Amniotic epithelial cell (primary cell): ENCODE data around the gene ITGA2.

ENCODE experiments used
- DNase-seq: peaks from one replicate; pipeline ENCODE4 v3.0.0-alpha.2; 2010; ENCODE audit warnings: low read depth

The ITGA2 gene

DNA sequence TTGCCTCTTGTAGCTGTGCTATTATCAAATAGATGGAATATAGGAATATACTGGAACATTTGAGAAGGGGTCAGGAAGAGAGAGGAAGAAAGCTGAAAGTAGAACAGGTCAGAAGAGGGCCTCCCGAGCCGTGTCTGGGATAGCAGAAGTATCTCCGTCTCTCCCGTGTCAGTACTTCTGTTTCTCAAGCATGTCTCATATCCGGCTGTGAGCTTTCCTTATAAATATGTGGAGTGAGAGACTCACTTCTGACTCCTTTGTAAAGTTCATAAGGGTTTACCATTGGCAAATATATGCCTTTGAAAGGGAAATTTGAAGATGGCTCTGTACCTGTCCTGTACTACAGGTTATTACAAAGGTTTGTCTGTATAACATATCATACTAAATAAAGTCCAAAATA lies 70.1 kb downstream of the ITGA2 start:
- DNase-seq = peak; percentile 77

GRCh38 chr5:53063176-53063575 lies 74.0 kb downstream of the ITGA2 start:
- DNase-seq = peak; percentile 64

DNA sequence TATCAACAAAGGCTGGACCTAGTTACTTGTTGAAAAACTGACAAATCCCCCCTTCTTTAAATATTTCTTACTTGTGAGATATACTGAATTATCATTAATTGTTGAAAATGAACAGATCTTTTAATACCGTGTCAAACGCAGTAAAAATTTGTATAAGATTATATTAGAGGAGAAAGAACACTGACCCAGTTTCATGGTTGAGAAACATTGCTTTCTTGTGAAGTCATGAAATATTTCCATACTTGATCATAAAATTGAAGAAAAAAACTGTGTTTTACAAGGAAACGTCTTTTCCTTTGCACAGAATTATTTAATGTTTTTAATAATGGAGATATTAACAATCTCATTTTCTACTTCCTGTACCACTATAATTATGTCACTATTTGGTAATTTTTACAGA lies 74.6 kb downstream of the ITGA2 start:
- peak; percentile 45 for DNase-seq

DNA sequence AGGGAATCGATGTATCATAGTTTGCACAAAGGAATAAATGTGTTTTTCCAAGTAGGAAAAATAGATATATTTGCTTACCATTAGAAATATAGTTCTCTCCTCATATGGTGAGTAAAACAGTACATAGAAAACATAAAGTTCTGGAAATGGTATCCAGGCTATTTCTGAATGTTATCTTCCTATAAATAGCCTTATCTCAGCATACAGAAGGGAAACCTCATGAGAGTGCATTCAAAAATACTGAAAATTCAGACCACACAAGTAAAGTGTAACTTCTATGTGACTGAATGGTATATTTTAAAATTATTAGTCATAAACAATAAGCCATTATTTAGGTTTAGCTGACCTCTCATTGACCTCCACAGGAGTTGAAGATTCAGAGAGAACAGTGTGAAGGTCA lies 76.9 kb downstream of the ITGA2 start:
- DNase-seq = no peak

DNA sequence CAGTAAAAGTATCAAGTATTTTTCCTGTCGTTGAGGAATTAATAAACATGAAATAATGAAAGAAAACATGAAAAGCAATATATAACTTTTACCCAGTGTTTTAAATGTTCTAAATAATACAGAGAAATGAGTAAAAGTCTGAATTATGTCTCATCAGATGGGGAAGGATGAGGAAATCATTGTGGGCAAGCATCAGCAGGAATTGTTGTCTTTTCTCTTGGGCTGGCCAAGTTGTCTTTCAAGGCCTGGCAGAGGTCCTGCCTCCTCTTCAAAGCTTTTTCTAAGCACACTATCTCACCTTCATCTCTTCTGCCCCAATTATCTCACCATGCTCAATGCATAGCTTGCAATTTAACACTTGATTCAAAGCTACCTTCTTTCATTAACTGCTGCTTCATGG lies 78.5 kb downstream of the ITGA2 start:
- peak; percentile 65 for DNase-seq

DNA sequence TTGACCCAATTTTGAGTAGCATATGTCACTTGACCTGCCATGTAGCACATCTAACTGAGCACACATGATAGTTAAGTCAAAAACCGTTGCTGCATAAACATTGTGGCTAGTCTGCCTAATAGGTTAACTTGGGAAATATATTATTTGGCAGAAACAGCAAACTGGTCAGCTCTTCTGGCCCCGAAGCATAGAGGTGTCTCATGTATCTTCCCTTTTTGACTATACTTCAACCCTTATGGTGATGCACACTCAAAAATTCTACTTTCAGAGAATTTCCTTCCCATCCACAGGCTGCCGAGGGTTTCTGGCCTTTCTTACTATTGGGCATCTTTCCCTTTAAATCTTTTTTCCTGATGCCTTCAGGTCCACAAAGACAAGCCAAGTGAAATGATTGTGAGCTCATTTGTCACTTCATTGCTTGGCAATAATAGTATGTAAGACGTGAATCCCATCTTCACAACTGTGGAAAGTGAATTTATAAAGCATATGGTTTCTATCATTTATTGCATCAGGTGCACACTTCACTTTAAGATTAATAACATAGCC lies 79.2 kb downstream of the ITGA2 start:
- DNase-seq = no peak

DNA sequence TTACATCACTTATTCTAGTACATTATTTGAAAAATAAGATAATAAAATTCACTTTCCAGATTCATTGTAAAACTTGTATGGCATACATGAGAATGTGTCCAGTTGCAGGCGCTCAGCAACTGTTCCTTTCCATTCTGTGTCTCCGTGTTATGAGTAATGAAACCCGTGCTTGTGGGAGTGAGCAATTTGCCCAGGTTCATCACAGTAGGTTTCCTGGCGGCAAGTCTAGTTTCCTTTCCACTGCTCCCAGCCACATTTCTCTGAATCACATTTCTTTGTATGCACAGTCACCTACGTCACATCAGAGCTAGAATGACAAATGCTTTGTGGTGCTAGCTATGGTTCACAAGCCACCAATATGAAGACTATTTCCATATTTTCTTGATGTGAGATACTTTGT lies 80.5 kb downstream of the ITGA2 start:
- peak; percentile 76 for DNase-seq

GRCh38 chr5:53071298-53071697 lies 82.1 kb downstream of the ITGA2 start:
- no peak for DNase-seq

DNA sequence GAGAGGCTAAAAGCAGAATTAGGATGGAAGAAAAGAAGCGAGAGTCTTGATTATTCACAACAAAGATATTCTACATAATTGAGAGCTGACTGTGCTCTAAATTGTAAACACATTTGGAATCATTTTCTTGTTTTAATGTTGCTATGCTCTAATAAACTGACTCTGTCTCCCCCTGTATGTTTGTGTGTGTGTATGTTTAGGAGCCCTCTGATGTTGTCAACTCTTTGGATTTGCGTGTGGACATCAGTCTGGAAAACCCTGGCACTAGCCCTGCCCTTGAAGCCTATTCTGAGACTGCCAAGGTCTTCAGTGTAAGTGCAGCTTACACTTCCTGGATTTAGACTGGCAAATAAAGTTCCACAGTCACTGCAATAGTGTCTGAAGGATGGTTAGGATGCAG lies 82.6 kb downstream of the ITGA2 start:
- no peak for DNase-seq

DNA sequence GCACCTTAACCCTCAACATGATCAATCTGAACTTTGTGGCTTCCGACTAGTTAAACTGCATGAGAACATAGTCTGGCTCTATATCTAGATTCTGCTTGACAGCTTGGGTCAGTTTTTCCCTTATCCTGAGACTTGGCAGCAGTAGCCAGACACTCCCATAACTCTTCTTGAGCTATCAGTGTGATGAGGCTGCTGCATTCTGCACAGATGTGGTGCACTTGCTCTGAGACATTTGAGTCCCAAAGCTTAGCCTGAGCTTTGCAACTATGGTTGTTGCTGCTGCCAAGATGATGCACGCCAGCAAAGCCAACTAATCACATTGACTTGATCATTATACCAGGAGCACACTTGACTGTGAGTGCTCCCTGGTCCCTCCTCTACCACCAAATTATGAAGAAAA lies 84.2 kb downstream of the ITGA2 start:
- peak; percentile 43 for DNase-seq

DNA sequence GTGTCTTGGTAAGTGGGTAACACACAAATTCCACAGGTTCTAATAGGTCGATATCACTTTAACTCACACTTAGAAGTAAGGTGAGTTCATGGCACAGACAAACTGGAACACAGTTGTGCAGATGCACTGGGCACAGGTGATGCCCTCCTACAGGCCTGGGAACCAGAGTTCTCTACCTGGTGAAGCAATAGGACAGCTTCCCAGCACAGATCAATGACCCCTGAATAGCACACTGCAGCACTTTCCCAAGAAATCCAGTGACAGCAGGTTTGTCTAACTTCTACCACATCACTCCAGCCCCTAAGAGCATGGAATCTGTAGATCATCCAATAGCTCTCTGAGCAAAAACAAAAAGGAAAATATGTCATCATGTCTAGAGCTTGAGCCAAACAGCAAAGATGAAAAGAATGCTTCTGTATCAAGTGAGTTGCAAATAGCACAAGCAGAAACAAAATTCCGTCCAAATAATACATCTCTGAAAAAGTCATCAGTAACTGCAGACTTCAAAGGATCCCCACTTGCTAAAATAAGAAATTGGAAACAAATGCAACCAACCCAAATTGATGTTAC lies 86.9 kb downstream of the ITGA2 start:
- no peak for DNase-seq

DNA sequence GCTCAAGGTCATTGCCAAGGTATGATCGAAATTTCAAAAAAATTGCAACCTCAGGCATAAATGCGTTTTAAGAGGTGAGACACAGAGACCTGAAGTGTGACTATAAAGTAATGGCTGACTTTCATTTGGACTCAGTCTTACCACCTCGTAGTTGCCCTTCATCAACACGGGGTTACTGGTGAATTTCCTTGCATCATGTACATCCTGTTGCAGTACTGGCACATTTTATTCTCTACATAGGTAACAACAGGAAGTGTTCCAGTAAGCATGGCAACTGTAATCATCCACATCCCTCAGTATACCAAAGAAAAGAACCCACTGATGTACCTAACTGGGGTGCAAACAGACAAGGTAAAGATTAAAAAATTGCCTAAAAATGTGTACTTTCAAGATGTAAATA lies 91.1 kb downstream of the ITGA2 start:
- no peak for DNase-seq

- DNase-seq = no peak
These were observed 94.8 kb downstream of the ITGA2 start for GRCh38 chr5:53083927-53084326.

GRCh38 chr5:53084546-53085255 lies 95.5 kb downstream of the ITGA2 start:
- no peak for DNase-seq

GRCh38 chr5:53087171-53087570 lies 98.0 kb downstream of the ITGA2 start:
- DNase-seq = no peak

DNA sequence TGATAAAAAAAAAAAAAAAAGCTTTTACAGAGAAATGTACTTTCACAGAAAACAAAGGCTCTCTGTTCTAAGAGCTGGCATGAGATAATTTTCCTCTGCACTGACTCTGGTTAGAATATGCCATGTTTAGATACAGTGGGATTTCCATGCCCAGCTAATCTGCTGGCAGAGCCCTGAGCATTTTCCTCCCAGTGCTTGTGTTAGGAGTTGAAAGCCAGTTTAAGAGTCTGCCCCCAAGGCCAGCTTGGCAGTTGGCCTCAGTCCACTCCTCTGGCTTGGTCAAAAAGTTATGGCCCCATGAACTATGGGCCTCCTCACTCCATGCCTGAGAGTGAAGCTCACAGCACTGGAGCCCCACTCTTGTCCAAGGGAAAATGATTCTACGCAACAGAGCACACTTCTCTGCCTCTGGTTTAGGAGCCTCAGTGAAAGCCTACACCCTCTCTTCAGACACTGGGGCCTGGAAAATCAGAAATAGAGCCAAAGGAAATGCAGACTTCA lies 98.5 kb downstream of the ITGA2 start:
- DNase-seq = no peak

GRCh38 chr5:53089481-53089991 lies 100.4 kb downstream of the ITGA2 start:
- DNase-seq = peak; percentile 77

DNA sequence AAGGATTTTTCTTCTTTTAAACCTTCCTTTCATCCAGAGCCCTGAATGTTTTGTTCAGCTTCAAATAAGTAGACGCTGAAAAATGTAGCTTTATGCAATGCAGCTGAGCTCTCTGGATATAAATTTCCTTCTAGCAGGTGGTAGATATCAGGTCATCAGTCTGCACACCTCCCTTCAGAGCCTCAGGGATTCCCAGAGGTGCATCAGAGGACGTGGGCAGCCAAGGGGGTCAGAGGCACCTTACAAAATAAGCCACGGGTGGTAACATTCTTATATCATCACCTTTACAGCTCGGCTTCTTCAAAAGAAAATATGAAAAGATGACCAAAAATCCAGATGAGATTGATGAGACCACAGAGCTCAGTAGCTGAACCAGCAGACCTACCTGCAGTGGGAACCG lies 101.1 kb downstream of the ITGA2 start:
- no peak for DNase-seq

DNA sequence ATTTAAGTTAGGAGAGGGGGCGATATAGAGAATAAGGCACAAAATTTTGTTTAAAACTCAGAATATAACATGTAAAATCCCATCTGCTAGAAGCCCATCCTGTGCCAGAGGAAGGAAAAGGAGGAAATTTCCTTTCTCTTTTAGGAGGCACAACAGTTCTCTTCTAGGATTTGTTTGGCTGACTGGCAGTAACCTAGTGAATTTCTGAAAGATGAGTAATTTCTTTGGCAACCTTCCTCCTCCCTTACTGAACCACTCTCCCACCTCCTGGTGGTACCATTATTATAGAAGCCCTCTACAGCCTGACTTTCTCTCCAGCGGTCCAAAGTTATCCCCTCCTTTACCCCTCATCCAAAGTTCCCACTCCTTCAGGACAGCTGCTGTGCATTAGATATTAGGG lies 102.1 kb downstream of the ITGA2 start:
- DNase-seq = peak; percentile 71

DNA sequence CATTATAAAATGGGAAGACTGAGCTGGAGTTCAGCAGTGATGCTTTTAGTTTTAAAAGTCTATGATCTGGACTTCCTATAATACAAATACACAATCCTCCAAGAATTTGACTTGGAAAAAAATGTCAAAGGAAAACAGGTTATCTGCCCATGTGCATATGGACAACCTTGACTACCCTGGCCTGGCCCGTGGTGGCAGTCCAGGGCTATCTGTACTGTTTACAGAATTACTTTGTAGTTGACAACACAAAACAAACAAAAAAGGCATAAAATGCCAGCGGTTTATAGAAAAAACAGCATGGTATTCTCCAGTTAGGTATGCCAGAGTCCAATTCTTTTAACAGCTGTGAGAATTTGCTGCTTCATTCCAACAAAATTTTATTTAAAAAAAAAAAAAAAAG lies 103.1 kb downstream of the ITGA2 start:
- DNase-seq = no peak

GRCh38 chr5:53095217-53095616 lies 106.1 kb downstream of the ITGA2 start:
- DNase-seq = no peak

GRCh38 chr5:53095931-53096525 lies 106.9 kb downstream of the ITGA2 start:
- DNase-seq = peak; percentile 63

DNA sequence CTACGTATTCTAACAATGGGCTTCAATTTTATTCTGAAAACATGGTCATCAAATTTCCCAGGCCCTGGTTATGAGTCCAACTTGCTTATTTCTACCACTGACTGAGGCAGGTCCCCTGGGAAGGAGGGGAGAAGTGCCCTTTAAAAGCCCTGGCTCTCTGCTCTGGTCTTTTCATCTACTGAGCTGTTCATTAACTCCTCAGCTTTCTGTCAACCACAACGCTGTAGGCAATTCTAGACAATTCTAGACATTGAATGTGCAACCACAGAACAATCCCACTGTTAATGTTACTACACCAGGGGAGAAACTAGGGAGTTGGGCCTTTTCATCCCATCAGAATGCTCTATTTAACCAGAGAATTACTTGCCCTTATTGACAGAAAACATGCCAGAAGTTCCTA lies 110.4 kb downstream of the ITGA2 start:
- peak; percentile 59 for DNase-seq
